Upper lobe of left lung (tissue), 6 donors: ENCODE results near the gene TGM6. TPM values are rescaled to one million over a fixed set of nuclear protein-coding genes. Genes with fewer than 3 reads are reported as not detected.
A peak's percentile ranks its signal among the peaks of the same experiment; 100 is the strongest.

Source experiments
- ATAC-seq, 2 donors: fragments of 200-7000 bp; cut with Tn5 transposase; one replicate each; pipeline ENCODE4 v1.9.1; 2022; ENCODE audit warnings: mild to moderate bottlenecking in 2 of 2, moderate library complexity in 2 of 2; ENCODE audit not compliant: low FRiP score in 2 of 2
- DNase-seq, 2 donors: peaks; one replicate each; pipeline ENCODE4 v3.0.0-alpha.2; 2019 to 2020
- H3K27ac ChIP-seq, 4 donors: fragments of 200-600 bp; sonication (generic); one replicate each; pipeline ENCODE4 v1.5.1; 2016 to 2019
- H3K27me3 ChIP-seq, 4 donors: fragments of 200-600 bp; sonication (generic); one replicate each; pipeline ENCODE4 v1.5.1; 2017 to 2019
- H3K36me3 ChIP-seq, 4 donors: fragments of 200-600 bp; sonication (generic); one replicate each; pipeline ENCODE4 v1.5.1; 2016 to 2019
- H3K4me1 ChIP-seq, 4 donors: fragments of 200-600 bp; sonication (generic); one replicate each; pipeline ENCODE4 v1.5.1; 2018 to 2019
- H3K4me3 ChIP-seq, 4 donors: fragments of 200-600 bp; sonication (generic); one replicate each; pipeline ENCODE4 v1.5.1; 2017 to 2019; ENCODE audit warnings: mild to moderate bottlenecking in 2 of 4, moderate library complexity in 1 of 4
- H3K9me3 ChIP-seq, 4 donors: fragments of 200-600 bp; sonication (generic); one replicate each; pipeline ENCODE4 v1.5.1; 2018 to 2019
- EP300 ChIP-seq, 4 donors: sonication (generic); formaldehyde crosslinking; IDR thresholded peaks; one replicate each; pipeline ENCODE4 v1.5.1; 2017; ENCODE audit warnings: antibody characterized with exemption in 4 of 4, control low read depth in 2 of 4
- POLR2A ChIP-seq, 4 donors: fragments of 450-650 bp; IDR thresholded peaks; one replicate each; pipeline ENCODE4 v1.5.1; 2016 to 2017; ENCODE audit warnings: antibody characterized with exemption in 4 of 4, mild to moderate bottlenecking in 2 of 4
- POLR2AphosphoS5 ChIP-seq, 2 donors: sonication (generic); formaldehyde crosslinking; IDR thresholded peaks; one replicate each; pipeline ENCODE4 v1.5.1; 2017; ENCODE audit warnings: antibody characterized with exemption in 2 of 2
- WGBS, 2 donors: methylation state at CpG; one replicate each; pipeline ENCODE4 v1.1.5; 2017 to 2018; 5-methylcytosine and 5-hydroxymethylcytosine counted together
- total RNA-seq, 6 donors: library from RNA; depleted of rRNA in 4 of 6; stranded (reverse); fragments of >200 nt in 4 of 6; gene quantifications; one replicate each; pipeline versions ENCODE4 v1.1.0 to v1.2.1, GENCODE V29; 2016 to 2021
- TF ChIP-seq, protein P1 (sequence below), 6 experiments: fragments of 450-650 bp in 4 of 6; fragments of 200-600 bp in 2 of 6; sonication (generic) in 2 of 6; IDR thresholded peaks; one replicate each; pipeline ENCODE4 v1.5.1; 2016 to 2019; ENCODE audit warnings: antibody characterized with exemption in 6 of 6
- donor health status: DM: no; HTN: no; CAD: no; lungs with moderate emphysema.
- donor health status: DM: no; HTN: yes; CAD: no; lungs with severe emphysema.

Gene TGM6
- total RNA-seq, 6 donors from 2014 or later: not detected

DNA sequence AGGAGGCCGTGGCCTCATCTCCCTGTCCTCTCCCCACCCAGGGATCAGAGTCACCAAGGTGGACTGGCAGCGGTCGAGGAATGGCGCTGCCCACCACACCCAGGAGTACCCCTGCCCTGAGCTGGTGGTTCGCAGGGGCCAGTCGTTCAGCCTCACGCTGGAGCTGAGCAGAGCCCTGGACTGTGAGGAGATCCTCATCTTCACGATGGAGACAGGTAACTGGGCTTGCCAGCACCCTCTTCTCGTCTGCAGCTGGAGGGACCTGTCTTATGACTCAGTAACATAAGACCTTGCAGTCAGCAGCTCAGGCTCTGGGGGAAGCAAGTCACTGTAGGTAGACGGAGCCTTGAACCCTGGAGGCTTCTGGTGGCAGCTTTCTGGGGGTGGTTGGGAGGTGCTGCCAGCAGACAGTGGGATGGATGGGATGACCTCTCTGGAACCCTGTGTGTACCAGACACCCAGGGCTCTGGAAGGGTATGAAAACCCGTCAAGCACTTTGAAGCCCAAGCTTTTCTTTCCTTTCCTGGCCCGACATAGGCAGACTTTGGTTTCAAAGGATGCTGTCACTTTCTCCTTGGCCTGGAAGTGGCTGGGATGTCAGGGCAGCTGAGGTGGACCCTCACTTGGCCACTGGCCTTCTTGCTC lies 13.8 kb downstream of the TGM6 start:
- Histone ChIP-seq H3K4me3 (no peak overlapping the region), H3K27ac (no peak overlapping the region), H3K9me3 (no peaks in the 10 kb centered on the region), H3K36me3 (no peaks in the 10 kb centered on the region), H3K27me3 (no peaks in the 10 kb centered on the region), H3K4me1 (no peaks in the 10 kb centered on the region)
- ATAC-seq (no peak), DNase-seq (no peak)
- no peak for TF ChIP-seq EP300 (IDR thresholded peaks at IDR 0.05)
- no peak for TF ChIP-seq POLR2A (IDR thresholded peaks at IDR 0.05)
- TF ChIP-seq, protein P1, sequence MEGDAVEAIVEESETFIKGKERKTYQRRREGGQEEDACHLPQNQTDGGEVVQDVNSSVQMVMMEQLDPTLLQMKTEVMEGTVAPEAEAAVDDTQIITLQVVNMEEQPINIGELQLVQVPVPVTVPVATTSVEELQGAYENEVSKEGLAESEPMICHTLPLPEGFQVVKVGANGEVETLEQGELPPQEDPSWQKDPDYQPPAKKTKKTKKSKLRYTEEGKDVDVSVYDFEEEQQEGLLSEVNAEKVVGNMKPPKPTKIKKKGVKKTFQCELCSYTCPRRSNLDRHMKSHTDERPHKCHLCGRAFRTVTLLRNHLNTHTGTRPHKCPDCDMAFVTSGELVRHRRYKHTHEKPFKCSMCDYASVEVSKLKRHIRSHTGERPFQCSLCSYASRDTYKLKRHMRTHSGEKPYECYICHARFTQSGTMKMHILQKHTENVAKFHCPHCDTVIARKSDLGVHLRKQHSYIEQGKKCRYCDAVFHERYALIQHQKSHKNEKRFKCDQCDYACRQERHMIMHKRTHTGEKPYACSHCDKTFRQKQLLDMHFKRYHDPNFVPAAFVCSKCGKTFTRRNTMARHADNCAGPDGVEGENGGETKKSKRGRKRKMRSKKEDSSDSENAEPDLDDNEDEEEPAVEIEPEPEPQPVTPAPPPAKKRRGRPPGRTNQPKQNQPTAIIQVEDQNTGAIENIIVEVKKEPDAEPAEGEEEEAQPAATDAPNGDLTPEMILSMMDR (IDR thresholded peaks at IDR 0.05): no peak
- TF ChIP-seq POLR2AphosphoS5 (IDR thresholded peaks at IDR 0.05): no peak
- 79 to 85% methylated on average over 6 to 11 of the region's 12 CpGs for WGBS, 2 donors

DNA sequence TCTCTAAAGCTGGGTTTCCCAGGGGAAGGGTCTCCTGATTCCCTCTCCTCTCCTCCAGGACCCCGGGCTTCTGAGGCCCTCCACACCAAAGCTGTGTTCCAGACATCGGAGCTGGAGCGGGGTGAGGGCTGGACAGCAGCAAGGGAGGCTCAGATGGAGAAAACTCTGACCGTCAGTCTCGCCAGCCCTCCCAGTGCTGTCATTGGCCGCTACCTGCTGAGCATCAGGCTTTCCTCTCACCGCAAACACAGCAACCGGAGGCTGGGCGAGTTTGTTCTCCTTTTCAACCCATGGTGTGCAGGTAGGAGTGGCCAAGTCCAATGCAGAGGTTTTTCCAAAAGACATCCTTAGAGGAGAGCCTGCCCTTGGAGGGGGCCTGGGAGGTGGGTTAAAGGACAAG lies 14.4 kb downstream of the TGM6 start:
- ATAC-seq: no peak
- Histone ChIP-seq H3K9me3 (no peaks in the 10 kb centered on the region), H3K4me3 (no peak overlapping the region), H3K27ac (no peak overlapping the region), H3K36me3 (no peaks in the 10 kb centered on the region), H3K27me3 (no peaks in the 10 kb centered on the region), H3K4me1 (no peaks in the 10 kb centered on the region)
- TF ChIP-seq POLR2AphosphoS5 (IDR thresholded peaks at IDR 0.05) (no peak), EP300 (IDR thresholded peaks at IDR 0.05) (no peak)
- WGBS, 2 donors: 79 to 83% methylated on average over 7 to 9 of the region's 9 CpGs
- no peak for DNase-seq

DNA sequence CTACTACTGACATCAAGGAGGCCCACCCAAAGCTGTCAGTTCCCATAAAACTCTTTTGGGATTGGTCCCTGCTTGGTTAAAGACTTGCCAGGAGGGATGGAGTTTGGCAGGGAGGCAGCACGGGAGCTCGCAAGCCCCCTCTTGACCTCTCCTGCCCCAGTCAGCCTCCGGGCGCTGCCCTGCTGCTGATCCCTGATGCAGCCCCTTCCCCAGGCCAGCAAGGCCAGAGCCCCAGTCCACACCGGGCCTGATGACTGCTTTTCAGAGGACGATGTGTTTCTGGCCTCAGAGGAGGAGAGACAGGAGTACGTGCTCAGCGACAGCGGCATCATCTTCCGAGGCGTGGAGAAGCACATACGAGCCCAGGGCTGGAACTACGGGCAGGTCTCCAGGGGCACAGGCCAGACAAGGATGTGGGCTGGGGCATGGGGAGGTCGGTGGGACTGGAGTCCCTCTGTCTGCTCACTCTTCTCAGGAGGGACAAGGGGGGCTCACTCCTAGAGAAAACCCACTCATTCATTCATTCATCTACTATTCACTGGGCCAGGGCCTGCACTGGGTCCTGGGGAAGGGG lies 15.6 kb downstream of the TGM6 start:
- H3K9me3 ChIP-seq: no peaks in the 10 kb centered on the region
- no peak for TF ChIP-seq POLR2A (IDR thresholded peaks at IDR 0.05)
- TF ChIP-seq, protein P1 (IDR thresholded peaks at IDR 0.05): no peak
- TF ChIP-seq POLR2AphosphoS5 (IDR thresholded peaks at IDR 0.05): no peak
- no peak for TF ChIP-seq EP300 (IDR thresholded peaks at IDR 0.05)
- H3K27me3 ChIP-seq: no peaks in the 10 kb centered on the region
- H3K36me3 ChIP-seq: no peaks in the 10 kb centered on the region
- H3K27ac ChIP-seq: no peak overlapping the region
- H3K4me3 ChIP-seq: no peak overlapping the region
- no peaks in the 10 kb centered on the region for H3K4me1 ChIP-seq
- no peak for ATAC-seq
- no peak for DNase-seq
- WGBS, 2 donors: 83 to 87% methylated on average over 11 to 14 of the region's 14 CpGs

DNA sequence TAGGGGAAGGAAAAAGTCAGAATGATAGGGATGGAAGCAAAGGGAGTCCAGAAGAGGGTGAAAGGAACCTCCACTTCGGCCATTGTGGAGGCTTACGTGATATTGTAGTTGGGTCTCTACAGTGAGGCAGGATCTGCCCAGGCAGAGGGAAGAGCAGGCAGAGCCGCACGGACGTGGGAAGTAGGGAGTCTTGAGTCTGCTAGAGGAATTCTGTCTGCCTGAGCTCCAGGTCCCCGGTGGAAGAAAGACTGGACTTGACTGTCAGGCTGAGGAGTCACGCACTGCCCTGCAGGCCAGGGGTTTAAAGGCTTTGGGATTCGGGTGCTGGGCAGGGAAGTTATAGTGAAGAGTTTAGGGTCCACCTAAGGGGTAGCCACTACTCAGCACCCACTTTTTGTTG lies 16.4 kb downstream of the TGM6 start:
- ATAC-seq (no peak), DNase-seq (no peak)
- Histone ChIP-seq H3K9me3 (no peaks in the 10 kb centered on the region), H3K36me3 (no peaks in the 10 kb centered on the region), H3K4me1 (no peaks in the 10 kb centered on the region), H3K27ac (no peak overlapping the region), H3K27me3 (no peaks in the 10 kb centered on the region), H3K4me3 (no peak overlapping the region)
- 91 to 93% methylated on average over 8 of the region's 8 CpGs for WGBS, 2 donors
- TF ChIP-seq POLR2A (IDR thresholded peaks at IDR 0.05): no peak

DNA sequence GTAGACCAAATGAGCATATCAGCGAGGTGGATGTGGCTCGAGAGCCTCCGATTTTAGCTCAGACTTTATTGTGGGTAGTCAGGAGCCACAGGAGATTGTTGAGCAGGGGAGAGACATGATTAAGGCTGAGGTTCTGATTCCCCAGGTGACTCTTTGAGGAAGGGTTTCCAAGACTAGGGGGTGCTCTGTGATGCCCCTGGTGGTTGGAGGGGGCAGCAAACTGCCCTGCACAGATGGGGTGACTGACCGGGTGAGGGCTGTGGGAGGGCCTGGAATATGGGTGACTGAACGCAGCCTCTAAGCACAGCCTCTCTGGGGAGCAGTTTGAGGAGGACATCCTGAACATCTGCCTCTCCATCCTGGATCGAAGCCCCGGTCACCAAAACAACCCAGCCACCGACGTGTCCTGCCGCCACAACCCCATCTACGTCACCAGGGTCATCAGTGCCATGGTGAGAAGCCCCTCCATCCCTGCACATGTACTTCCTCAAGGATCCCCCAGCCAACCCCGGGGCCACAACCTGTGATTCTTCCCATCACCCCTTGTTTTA lies 17.0 kb downstream of the TGM6 start:
- Histone ChIP-seq H3K27me3 (no peaks in the 10 kb centered on the region), H3K9me3 (no peaks in the 10 kb centered on the region), H3K4me1 (no peaks in the 10 kb centered on the region), H3K27ac (no peak overlapping the region), H3K36me3 (no peaks in the 10 kb centered on the region), H3K4me3 (no peak overlapping the region)
- no peak for ATAC-seq
- DNase-seq: no peak
- TF ChIP-seq EP300 (IDR thresholded peaks at IDR 0.05) (no peak), POLR2AphosphoS5 (IDR thresholded peaks at IDR 0.05) (no peak), POLR2A (IDR thresholded peaks at IDR 0.05) (no peak)
- TF ChIP-seq, protein P1 (IDR thresholded peaks at IDR 0.05): no peak
- WGBS, 2 donors: 87 to 90% methylated on average over 10 to 12 of the region's 12 CpGs

DNA sequence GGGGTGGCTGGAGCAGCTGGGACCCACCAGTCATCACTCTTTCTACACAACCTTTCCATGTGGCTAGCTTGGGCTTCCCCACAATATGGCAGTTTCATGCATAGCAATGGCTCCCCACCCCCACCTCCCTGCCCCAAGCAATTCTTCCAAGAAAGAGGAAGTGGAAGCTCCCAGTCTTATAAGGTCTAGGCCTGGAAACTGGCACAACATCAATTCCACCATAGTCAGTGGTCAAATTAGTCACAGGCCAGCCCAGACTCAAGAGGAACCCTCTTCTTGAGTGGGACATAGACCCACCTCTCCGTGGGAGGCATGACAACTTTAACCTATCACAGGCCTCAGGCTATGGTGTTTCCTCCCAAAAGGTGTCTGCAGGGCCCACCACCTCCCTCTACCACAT lies 17.7 kb downstream of the TGM6 start:
- TF ChIP-seq POLR2A (IDR thresholded peaks at IDR 0.05) (no peak), EP300 (IDR thresholded peaks at IDR 0.05) (no peak), POLR2AphosphoS5 (IDR thresholded peaks at IDR 0.05) (no peak)
- TF ChIP-seq, protein P1 (IDR thresholded peaks at IDR 0.05): no peak
- no peak for ATAC-seq
- peak in 1 of 2 donors; percentile 30 for DNase-seq
- H3K4me3 ChIP-seq: no peak overlapping the region
- no peak overlapping the region for H3K27ac ChIP-seq
- H3K9me3 ChIP-seq: no peaks in the 10 kb centered on the region
- H3K27me3 ChIP-seq: no peaks in the 10 kb centered on the region
- whole genome bisulfite sequencing, 2 donors: 82 to 92% methylated on average over 1 of the region's 1 CpG
- no peaks in the 10 kb centered on the region for H3K4me1 ChIP-seq
- no peaks in the 10 kb centered on the region for H3K36me3 ChIP-seq
